ENCODE data around the gene FMO2. TPM values are rescaled to one million over a fixed set of nuclear protein-coding genes. Genes with fewer than 3 reads are reported as not detected.

Gene FMO2
- total RNA-seq, 4 donors from 2014 or later, result 13.2 to 25.1 (median 22.5) TPM

DNA sequence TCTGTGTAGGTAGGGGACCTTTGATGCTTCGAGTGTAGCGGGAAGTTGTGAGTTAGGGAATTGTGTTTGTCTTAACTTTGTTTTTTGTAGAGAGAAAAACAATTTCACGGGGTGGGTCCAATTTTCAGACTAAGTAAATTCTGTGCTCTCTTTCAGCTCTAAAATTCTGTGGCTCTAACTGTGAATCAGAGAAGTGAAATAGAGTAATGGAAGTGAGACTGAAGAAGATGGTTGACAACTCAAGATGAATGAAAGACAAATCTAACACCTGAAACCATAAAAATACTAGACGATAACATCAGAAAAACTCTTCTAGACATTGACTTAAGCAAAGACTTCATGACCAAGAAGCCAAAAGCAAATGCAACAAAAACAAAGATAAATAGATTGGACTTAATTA, 58.8 kb downstream of the FMO2 start:
- Histone ChIP-seq H3K9me3 (no peaks in the 10 kb centered on the region), H3K27ac (no peak overlapping the region), H3K4me1 (no peaks in the 10 kb centered on the region), H3K4me3 (no peak overlapping the region), H3K36me3 (no peaks in the 10 kb centered on the region), H3K27me3 (no peaks in the 10 kb centered on the region)
- intact Hi-C loops (cut with DNase I; ENCODE audit: low total_unique reads), result loop anchor here (2.0 kb wide), 1 partner anchor 71 kb away; the partner anchor contains the start of gene FMO4
- DNase-seq (no peak), ATAC-seq (no peak)
- in situ Hi-C loops (cut with MboI; ENCODE audit: low sequenced_read_pairs in 4 of 4), result loop anchor here in 2 of 4 donors (10.0 to 25.0 kb wide), 3 partner anchors 71 to 282 kb away; partner anchors contain the start of genes FMO3 (in 1 of the 2) and FMO4 (in 1 of the 2)
- TF ChIP-seq POLR2A (IDR thresholded peaks at IDR 0.05), result no peak
- TF ChIP-seq, protein P1, sequence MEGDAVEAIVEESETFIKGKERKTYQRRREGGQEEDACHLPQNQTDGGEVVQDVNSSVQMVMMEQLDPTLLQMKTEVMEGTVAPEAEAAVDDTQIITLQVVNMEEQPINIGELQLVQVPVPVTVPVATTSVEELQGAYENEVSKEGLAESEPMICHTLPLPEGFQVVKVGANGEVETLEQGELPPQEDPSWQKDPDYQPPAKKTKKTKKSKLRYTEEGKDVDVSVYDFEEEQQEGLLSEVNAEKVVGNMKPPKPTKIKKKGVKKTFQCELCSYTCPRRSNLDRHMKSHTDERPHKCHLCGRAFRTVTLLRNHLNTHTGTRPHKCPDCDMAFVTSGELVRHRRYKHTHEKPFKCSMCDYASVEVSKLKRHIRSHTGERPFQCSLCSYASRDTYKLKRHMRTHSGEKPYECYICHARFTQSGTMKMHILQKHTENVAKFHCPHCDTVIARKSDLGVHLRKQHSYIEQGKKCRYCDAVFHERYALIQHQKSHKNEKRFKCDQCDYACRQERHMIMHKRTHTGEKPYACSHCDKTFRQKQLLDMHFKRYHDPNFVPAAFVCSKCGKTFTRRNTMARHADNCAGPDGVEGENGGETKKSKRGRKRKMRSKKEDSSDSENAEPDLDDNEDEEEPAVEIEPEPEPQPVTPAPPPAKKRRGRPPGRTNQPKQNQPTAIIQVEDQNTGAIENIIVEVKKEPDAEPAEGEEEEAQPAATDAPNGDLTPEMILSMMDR (IDR thresholded peaks at IDR 0.05 in 4 of 5, conservative IDR thresholded peaks at IDR 0.05 in 1 of 5), result no peak

DNA sequence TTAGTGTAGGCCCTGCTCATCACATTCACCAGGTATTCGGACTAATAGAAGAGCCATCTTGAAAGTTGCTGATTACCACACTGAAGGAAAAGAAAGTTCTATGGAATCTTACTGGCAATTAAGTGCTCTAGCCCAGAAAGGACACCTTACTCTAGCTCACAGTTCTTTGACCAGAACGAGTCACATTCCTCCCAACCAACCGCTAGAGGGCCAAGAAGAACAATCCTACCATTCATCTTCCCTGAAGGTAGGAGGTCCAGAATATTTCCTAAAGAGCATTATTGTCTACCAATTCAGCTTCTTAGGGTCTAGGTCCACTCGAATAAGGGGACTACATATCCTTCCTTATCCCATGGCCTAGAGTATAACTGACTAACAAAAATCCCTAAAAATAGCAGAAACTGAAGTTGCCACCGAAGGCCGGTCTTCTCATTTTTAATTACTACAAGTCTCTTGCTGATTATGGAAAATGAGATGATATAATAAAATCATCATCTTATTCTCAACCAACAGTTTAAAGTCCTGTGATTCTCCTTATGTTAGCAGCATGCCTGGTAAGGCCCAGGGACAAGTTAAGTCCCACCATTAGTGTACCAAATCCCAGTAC, 60.5 kb downstream of the FMO2 start:
- TF ChIP-seq, protein P1 (IDR thresholded peaks at IDR 0.05 in 4 of 5, conservative IDR thresholded peaks at IDR 0.05 in 1 of 5), result peak in 4 of 5 experiments; percentile 14 to 49 (median 39)
- TF ChIP-seq POLR2A (IDR thresholded peaks at IDR 0.05), result no peak
- intact Hi-C loops (cut with DNase I; ENCODE audit: low total_unique reads) (loop anchor here (2.0 kb wide), 1 partner anchor 69 kb away; the partner anchor contains the start of gene FMO4), in situ Hi-C loops (cut with MboI; ENCODE audit: low sequenced_read_pairs in 4 of 4) (loop anchor here in 2 of 4 donors (10.0 to 25.0 kb wide), 3 partner anchors 69 to 283 kb away; partner anchors contain the start of genes FMO3 (in 1 of the 2) and FMO4 (in 1 of the 2))
- Histone ChIP-seq H3K27me3 (no peaks in the 10 kb centered on the region), H3K9me3 (no peaks in the 10 kb centered on the region), H3K27ac (no peak overlapping the region), H3K4me3 (no peak overlapping the region), H3K36me3 (no peaks in the 10 kb centered on the region), H3K4me1 (no peaks in the 10 kb centered on the region)
- no peak for DNase-seq
- peak in 1 of 2 donors; percentile 42 for ATAC-seq

DNA sequence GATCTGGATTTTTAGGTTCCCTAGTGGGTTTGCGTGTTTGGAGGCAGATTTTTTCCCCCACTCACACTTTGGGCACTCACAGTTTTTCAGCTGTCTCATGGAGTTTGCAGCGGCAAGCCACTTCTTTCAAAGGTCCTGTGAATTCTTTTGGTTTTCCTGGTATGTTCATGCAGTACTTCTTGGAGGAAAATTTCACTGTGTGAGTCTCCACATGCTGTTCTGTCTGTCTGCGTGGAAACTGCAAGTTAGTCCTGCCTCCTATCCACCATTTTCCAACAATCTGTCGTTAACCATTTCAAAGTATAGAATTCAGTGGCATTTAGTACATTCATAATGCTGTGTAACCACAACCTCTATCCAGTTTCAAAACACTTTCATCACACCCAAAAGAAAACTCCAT, 62.4 kb downstream of the FMO2 start:
- in situ Hi-C loops (cut with MboI; ENCODE audit: low sequenced_read_pairs in 4 of 4), result loop anchor here in 2 of 4 donors (10.0 to 25.0 kb wide), 3 partner anchors 67 to 285 kb away; partner anchors contain the start of genes FMO3 (in 1 of the 2) and FMO4 (in 1 of the 2)
- ATAC-seq (no peak), DNase-seq (no peak)
- no peak overlapping the region for H3K27ac ChIP-seq
- no peak for TF ChIP-seq POLR2A (IDR thresholded peaks at IDR 0.05)
- TF ChIP-seq, protein P1 (IDR thresholded peaks at IDR 0.05 in 4 of 5, conservative IDR thresholded peaks at IDR 0.05 in 1 of 5), result no peak
- no peaks in the 10 kb centered on the region for H3K4me1 ChIP-seq
- intact Hi-C loops (cut with DNase I; ENCODE audit: low total_unique reads), result no loop called here
- H3K9me3 ChIP-seq, result no peaks in the 10 kb centered on the region
- H3K36me3 ChIP-seq, result no peaks in the 10 kb centered on the region
- no peak overlapping the region for H3K4me3 ChIP-seq
- H3K27me3 ChIP-seq, result no peaks in the 10 kb centered on the region

DNA sequence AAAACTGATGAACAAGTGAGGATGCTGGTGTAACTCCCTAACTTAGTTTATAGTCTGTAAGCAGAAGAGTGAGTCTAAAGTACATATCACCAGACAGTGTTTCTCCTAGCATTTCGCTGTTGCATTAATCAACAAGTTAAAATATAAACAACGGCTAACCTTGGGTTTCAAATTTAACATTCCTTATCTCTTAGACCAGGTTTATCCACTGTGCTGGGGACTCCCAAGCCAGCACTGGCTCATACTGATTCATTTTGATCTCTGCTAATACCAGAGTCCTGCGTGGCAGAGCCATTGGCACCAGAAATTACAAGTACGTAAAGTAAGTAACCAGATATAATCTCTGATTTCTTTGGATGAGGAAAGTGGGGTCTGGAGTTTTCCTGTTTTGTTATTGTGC, 63.2 kb downstream of the FMO2 start, which contains the start of gene FMO1:
Gene FMO1 (plus strand): TSS at position 193 of the 400 bp plus-strand sequence. CDS start 9,594 bp downstream, outside the sequence.
- in situ Hi-C loops (cut with MboI; ENCODE audit: low sequenced_read_pairs in 4 of 4), result loop anchor here in 2 of 4 donors (10.0 to 25.0 kb wide), 3 partner anchors 66 to 286 kb away; partner anchors contain the start of genes FMO3 (in 1 of the 2) and FMO4 (in 1 of the 2)
- H3K27ac ChIP-seq, result no peak within 1 kb of the TSS
- DNase-seq, result no peak
- H3K9me3 ChIP-seq, result no peaks in the 10 kb centered on the region
- TF ChIP-seq POLR2A (IDR thresholded peaks at IDR 0.05), result no peak
- TF ChIP-seq, protein P1 (IDR thresholded peaks at IDR 0.05 in 4 of 5, conservative IDR thresholded peaks at IDR 0.05 in 1 of 5), result no peak
- no peak for ATAC-seq
- H3K4me3 ChIP-seq, result no peak within 1 kb of the TSS
- no peaks in the 10 kb centered on the region for H3K27me3 ChIP-seq
- H3K4me1 ChIP-seq, result no peaks in the 10 kb centered on the region
- intact Hi-C loops (cut with DNase I; ENCODE audit: low total_unique reads), result no loop called here
- H3K36me3 ChIP-seq, result no peaks in the 10 kb centered on the region

All from gastrocnemius medialis (tissue), 4 donors.